ENCODE data around the gene GPR32. TPM values are rescaled to one million over a fixed set of nuclear protein-coding genes. Genes with fewer than 3 reads are reported as not detected.

GPR32 gene
- total and polyA plus RNA-seq, 2 donors (not counting 1 experiment from before 2014, with no cell fraction given), result not detected

DNA sequence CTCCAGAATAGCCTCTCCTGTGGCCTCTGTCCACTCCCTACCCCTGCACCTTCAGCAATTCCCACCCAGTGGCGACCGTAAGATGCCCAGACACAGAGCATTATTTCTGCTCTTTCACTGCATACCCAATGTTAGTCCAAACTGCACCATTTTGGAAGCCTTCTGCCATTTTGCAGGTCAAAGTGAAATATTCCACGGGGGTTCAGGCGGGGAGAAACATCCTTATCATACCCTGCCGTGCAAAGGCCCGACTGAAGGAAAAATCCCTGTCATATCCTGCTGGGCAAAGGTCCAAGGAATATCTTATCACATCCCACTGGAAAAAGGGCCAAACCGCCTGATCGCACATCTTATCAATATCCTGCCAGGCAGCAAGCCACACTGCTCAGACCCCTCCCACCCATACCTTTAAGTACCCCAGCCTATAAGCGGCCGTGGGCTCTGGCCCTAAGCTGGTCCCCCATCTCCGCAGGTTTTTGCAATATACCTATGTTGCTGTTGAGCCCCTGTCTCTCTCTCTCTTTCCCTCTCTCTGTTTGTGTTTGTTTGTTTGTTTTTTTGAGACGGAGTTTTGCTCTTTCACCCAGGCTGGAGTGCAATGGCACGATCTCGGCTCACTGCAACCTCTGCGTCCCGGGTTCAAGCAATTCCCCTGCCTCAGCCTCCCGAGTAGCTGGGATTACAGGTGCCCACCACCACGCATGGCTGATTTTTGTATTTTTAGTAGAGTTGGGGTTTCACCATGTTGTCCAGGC is 28.9 kb upstream of the GPR32 start:
- H3K9me3 ChIP-seq (ENCODE audit: control extremely low read depth in 1 of 3, control insufficient read depth in 2 of 3, insufficient read depth in 1 of 3, low read length in 2 of 3), result peaks cover 0 to 7% (median 0%) of the 10 kb centered on the region in 3 donors
- no peak for ATAC-seq (ENCODE audit: low read depth)
- Mint-ChIP-seq H3K9me3 (ENCODE audit: insufficient read depth) (no peaks in the 10 kb centered on the region), H3K4me1 (no peaks in the 10 kb centered on the region), H3K27ac (no peak overlapping the region), H3K4me3 (no peak overlapping the region), H3K27me3 (peaks cover 47% of the 10 kb centered on the region)
- no peaks in the 10 kb centered on the region for H3K79me2 ChIP-seq (ENCODE audit: control insufficient read depth, insufficient read depth, low read length)
- no peak overlapping the region for H3K9ac ChIP-seq (ENCODE audit: low read length)
- no peak for DNase-seq
- H3K27me3 ChIP-seq (replicated peaks in 1 of 4; ENCODE audit: control extremely low read depth in 1 of 4, control insufficient read depth in 3 of 4, insufficient read depth in 4 of 4, low read length in 3 of 4), result peaks cover 0 to 17% (median 4%) of the 10 kb centered on the region in 4 experiments
- H3K27ac ChIP-seq (ENCODE audit: low read length in 2 of 2), result no peak overlapping the region
- no peak overlapping the region for H3K4me2 ChIP-seq (replicated peaks; ENCODE audit: low read depth, low read length, poor library complexity, severe bottlenecking)
- H3K4me3 ChIP-seq (ENCODE audit: control extremely low read depth in 1 of 5, extremely low read depth in 1 of 5, insufficient read depth in 1 of 5, low read depth in 2 of 5, low read length in 4 of 5), result no peak overlapping the region
- WGBS (ENCODE audit: insufficient coverage), result 69% methylated on average over 15 of the region's 18 CpGs
- H2AFZ ChIP-seq (ENCODE audit: insufficient read depth, low read depth, low read length, poor library complexity, severe bottlenecking), result no peak overlapping the region
- no peaks in the 10 kb centered on the region for H3K36me3 ChIP-seq (replicated peaks in 1 of 2; ENCODE audit: control extremely low read depth in 1 of 2, control insufficient read depth in 1 of 2, extremely low read depth in 1 of 2, insufficient read depth in 2 of 2, low read length in 1 of 2)
- no peaks in the 10 kb centered on the region for H4K20me1 ChIP-seq (ENCODE audit: control insufficient read depth, insufficient read depth, low read length, poor library complexity, severe bottlenecking)
- no peak for TF ChIP-seq EZH2 (IDR thresholded peaks at IDR 0.05; ENCODE audit: borderline replicate concordance, insufficient read depth, low read depth, low read length, poor library complexity, severe bottlenecking)
- TF ChIP-seq, protein P1, sequence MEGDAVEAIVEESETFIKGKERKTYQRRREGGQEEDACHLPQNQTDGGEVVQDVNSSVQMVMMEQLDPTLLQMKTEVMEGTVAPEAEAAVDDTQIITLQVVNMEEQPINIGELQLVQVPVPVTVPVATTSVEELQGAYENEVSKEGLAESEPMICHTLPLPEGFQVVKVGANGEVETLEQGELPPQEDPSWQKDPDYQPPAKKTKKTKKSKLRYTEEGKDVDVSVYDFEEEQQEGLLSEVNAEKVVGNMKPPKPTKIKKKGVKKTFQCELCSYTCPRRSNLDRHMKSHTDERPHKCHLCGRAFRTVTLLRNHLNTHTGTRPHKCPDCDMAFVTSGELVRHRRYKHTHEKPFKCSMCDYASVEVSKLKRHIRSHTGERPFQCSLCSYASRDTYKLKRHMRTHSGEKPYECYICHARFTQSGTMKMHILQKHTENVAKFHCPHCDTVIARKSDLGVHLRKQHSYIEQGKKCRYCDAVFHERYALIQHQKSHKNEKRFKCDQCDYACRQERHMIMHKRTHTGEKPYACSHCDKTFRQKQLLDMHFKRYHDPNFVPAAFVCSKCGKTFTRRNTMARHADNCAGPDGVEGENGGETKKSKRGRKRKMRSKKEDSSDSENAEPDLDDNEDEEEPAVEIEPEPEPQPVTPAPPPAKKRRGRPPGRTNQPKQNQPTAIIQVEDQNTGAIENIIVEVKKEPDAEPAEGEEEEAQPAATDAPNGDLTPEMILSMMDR (IDR thresholded peaks at IDR 0.05), result no peak
- intact Hi-C loops (cut with micrococcal nuclease), result no loop called here
- CTCF ChIA-PET, result interaction anchor here (1.1 kb wide), 1 partner anchor 71 kb away, joined by 3 read pairs; no protein-coding TSS in a partner anchor
- H3K4me1 ChIP-seq (ENCODE audit: control insufficient read depth in 2 of 2, insufficient read depth in 2 of 2, low read length in 2 of 2), result no peaks in the 10 kb centered on the region
- POLR2A ChIA-PET, result no interaction called here

DNA sequence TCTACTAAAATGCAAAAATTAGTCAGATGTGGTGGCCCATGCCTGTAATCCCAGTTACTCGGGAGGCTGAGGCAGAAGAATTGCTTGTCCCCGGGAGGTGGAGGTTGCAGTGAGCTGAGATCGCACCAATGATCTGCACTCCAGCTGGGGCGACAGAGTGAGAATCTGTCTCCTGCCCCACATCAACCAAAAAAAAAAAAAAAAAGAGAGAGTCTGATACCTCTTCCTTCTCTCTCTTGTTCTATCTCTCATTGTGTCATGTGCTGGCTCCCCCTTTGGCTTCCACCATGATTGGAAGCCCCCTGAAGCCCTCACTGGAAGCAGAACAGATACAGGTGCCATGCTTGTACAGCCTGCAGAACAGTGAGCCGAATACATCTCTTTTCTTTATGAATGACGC is 26.7 kb upstream of the GPR32 start:
- no peak overlapping the region for H3K27ac ChIP-seq (ENCODE audit: low read length in 2 of 2)
- H3K79me2 ChIP-seq (ENCODE audit: control insufficient read depth, insufficient read depth, low read length), result no peaks in the 10 kb centered on the region
- no peaks in the 10 kb centered on the region for H3K36me3 ChIP-seq (replicated peaks in 1 of 2; ENCODE audit: control extremely low read depth in 1 of 2, control insufficient read depth in 1 of 2, extremely low read depth in 1 of 2, insufficient read depth in 2 of 2, low read length in 1 of 2)
- Mint-ChIP-seq H3K4me1 (no peaks in the 10 kb centered on the region), H3K4me3 (no peak overlapping the region), H3K9me3 (ENCODE audit: insufficient read depth) (no peaks in the 10 kb centered on the region), H3K27me3 (peaks cover 39% of the 10 kb centered on the region), H3K27ac (no peak overlapping the region)
- H3K4me2 ChIP-seq (replicated peaks; ENCODE audit: low read depth, low read length, poor library complexity, severe bottlenecking), result no peak overlapping the region
- ATAC-seq (ENCODE audit: low read depth) (no peak), DNase-seq (no peak)
- no peak overlapping the region for H2AFZ ChIP-seq (ENCODE audit: insufficient read depth, low read depth, low read length, poor library complexity, severe bottlenecking)
- ChIA-PET POLR2A (interaction anchor here (0.7 kb wide), 1 partner anchor 61 kb away, joined by 3 read pairs; no protein-coding TSS in a partner anchor), CTCF (no interaction called here)
- no peaks in the 10 kb centered on the region for H4K20me1 ChIP-seq (ENCODE audit: control insufficient read depth, insufficient read depth, low read length, poor library complexity, severe bottlenecking)
- no peak overlapping the region for H3K9ac ChIP-seq (ENCODE audit: low read length)
- no peaks in the 10 kb centered on the region for H3K4me1 ChIP-seq (ENCODE audit: control insufficient read depth in 2 of 2, insufficient read depth in 2 of 2, low read length in 2 of 2)
- peaks cover 0 to 9% (median 0%) of the 10 kb centered on the region in 3 donors for H3K9me3 ChIP-seq (ENCODE audit: control extremely low read depth in 1 of 3, control insufficient read depth in 2 of 3, insufficient read depth in 1 of 3, low read length in 2 of 3)
- no CpG with 5 or more reads among the region's 6 CpGs for WGBS (ENCODE audit: insufficient coverage)
- H3K4me3 ChIP-seq (ENCODE audit: control extremely low read depth in 1 of 5, extremely low read depth in 1 of 5, insufficient read depth in 1 of 5, low read depth in 2 of 5, low read length in 4 of 5), result no peak overlapping the region
- intact Hi-C loops (cut with micrococcal nuclease), result no loop called here
- peaks cover 0 to 12% (median 4%) of the 10 kb centered on the region in 4 experiments for H3K27me3 ChIP-seq (replicated peaks in 1 of 4; ENCODE audit: control extremely low read depth in 1 of 4, control insufficient read depth in 3 of 4, insufficient read depth in 4 of 4, low read length in 3 of 4)
- no peak for TF ChIP-seq EZH2 (IDR thresholded peaks at IDR 0.05; ENCODE audit: borderline replicate concordance, insufficient read depth, low read depth, low read length, poor library complexity, severe bottlenecking)
- TF ChIP-seq, protein P1 (IDR thresholded peaks at IDR 0.05), result no peak
